H9 (cell line): ENCODE results near the gene ID4. TPM values are rescaled to one million over a fixed set of nuclear protein-coding genes. Genes with fewer than 3 reads are reported as not detected.

Experiments used
- DNase-seq: peaks from one replicate; pipeline ENCODE4 v3.0.0-alpha.2; 2017
- H2AFZ ChIP-seq: one replicate; pipeline ENCODE4 v1.6.1; 2013; ENCODE audit warnings: mild to moderate bottlenecking, low read length, control low read depth, moderate library complexity
- H2AK5ac ChIP-seq: 2 replicates; pipeline ENCODE4 v1.6.1; 2013; ENCODE audit warnings: low read length, control low read depth, mixed read lengths; ENCODE audit not compliant: insufficient read length
- H2BK120ac ChIP-seq: one replicate; pipeline ENCODE4 v1.6.1; 2013; ENCODE audit warnings: low read depth, mild to moderate bottlenecking, low read length, control low read depth, inconsistent platforms; ENCODE audit not compliant: poor library complexity, severe bottlenecking
- H2BK12ac ChIP-seq: 2 replicates; pipeline ENCODE4 v1.6.1; 2013; ENCODE audit warnings: low read length, control low read depth, mixed read lengths, low read depth; ENCODE audit not compliant: insufficient read length
- H2BK15ac ChIP-seq: 2 replicates; pipeline ENCODE4 v1.6.1; 2013; ENCODE audit warnings: low read depth, low read length, control low read depth
- H2BK20ac ChIP-seq: one replicate; pipeline ENCODE4 v1.6.1; 2013; ENCODE audit warnings: low read depth, mild to moderate bottlenecking, low read length, control low read depth, inconsistent platforms; ENCODE audit not compliant: poor library complexity, severe bottlenecking
- H2BK5ac ChIP-seq: 2 replicates; pipeline ENCODE4 v1.6.1; 2013; ENCODE audit warnings: low read length, control low read depth, mixed read lengths; ENCODE audit not compliant: insufficient read length
- H3K14ac ChIP-seq: 2 replicates; pipeline ENCODE4 v1.6.1; 2013; ENCODE audit warnings: low read length, control low read depth; ENCODE audit not compliant: insufficient read depth
- H3K18ac ChIP-seq: 2 replicates; pipeline ENCODE4 v1.6.1; 2013; ENCODE audit warnings: low read depth, mild to moderate bottlenecking, mixed read lengths, low read length, control low read depth; ENCODE audit not compliant: insufficient read length
- H3K23ac ChIP-seq: 2 replicates; pipeline ENCODE4 v1.6.1; 2013; ENCODE audit warnings: low read length, control low read depth, mixed read lengths, low read depth; ENCODE audit not compliant: insufficient read length
- H3K23me2 ChIP-seq: 2 replicates; pipeline ENCODE4 v1.6.1; 2013; ENCODE audit warnings: low read depth, mild to moderate bottlenecking, mixed read lengths, low read length, control low read depth; ENCODE audit not compliant: insufficient read length, poor library complexity, severe bottlenecking
- H3K27ac ChIP-seq: 2 replicates; pipeline ENCODE4 v1.5.1; 2013; ENCODE audit warnings: low read length, control low read depth, mixed read lengths, low read depth; ENCODE audit not compliant: insufficient read length
- H3K27me3 ChIP-seq: 2 replicates; pipeline ENCODE4 v1.6.1; 2013; ENCODE audit warnings: low read length, control low read depth, inconsistent platforms; ENCODE audit not compliant: insufficient read depth
- H3K4ac ChIP-seq: 2 replicates; pipeline ENCODE4 v1.6.1; 2013; ENCODE audit warnings: low read depth, mild to moderate bottlenecking, control low read depth, inconsistent platforms, low read length, moderate library complexity
- H3K4me1 ChIP-seq: 2 replicates; pipeline ENCODE4 v1.6.1; 2013; ENCODE audit warnings: low read length, control low read depth, inconsistent platforms; ENCODE audit not compliant: insufficient read depth
- H3K4me2 ChIP-seq: 2 replicates; pipeline ENCODE4 v1.6.1; 2013; ENCODE audit warnings: low read length, control low read depth, mixed read lengths; ENCODE audit not compliant: insufficient read length, insufficient read depth
- H3K56ac ChIP-seq: 2 replicates; pipeline ENCODE4 v1.6.1; 2013; ENCODE audit warnings: low read depth, mild to moderate bottlenecking, mixed read lengths, low read length, control low read depth; ENCODE audit not compliant: insufficient read length
- H3K79me1 ChIP-seq: 2 replicates; pipeline ENCODE4 v1.6.1; 2013; ENCODE audit warnings: low read depth, mild to moderate bottlenecking, moderate library complexity, low read length, control low read depth, inconsistent platforms; ENCODE audit not compliant: insufficient read depth, poor library complexity, severe bottlenecking
- H3K79me2 ChIP-seq: 2 replicates; pipeline ENCODE4 v1.6.1; 2013; ENCODE audit warnings: low read length, control low read depth, inconsistent platforms; ENCODE audit not compliant: insufficient read depth
- H3K9ac ChIP-seq: 2 replicates; pipeline ENCODE4 v1.6.1; 2013; ENCODE audit warnings: low read length, control low read depth, mixed read lengths; ENCODE audit not compliant: insufficient read length; ENCODE audit errors: extremely low read depth
- H3K9me3 ChIP-seq: one replicate; pipeline ENCODE4 v1.6.1; 2013; ENCODE audit warnings: low read depth, low read length, inconsistent platforms; ENCODE audit not compliant: control insufficient read depth
- H3T11ph ChIP-seq: one replicate; pipeline ENCODE4 v1.6.1; 2013; ENCODE audit warnings: mild to moderate bottlenecking, low read length, control low read depth, inconsistent platforms
- H4K20me1 ChIP-seq: one replicate; pipeline ENCODE4 v1.6.1; 2013; ENCODE audit not compliant: control insufficient read depth, insufficient read length, insufficient read depth
- H4K5ac ChIP-seq: 2 replicates; pipeline ENCODE4 v1.6.1; 2013; ENCODE audit warnings: low read depth, mild to moderate bottlenecking, mixed read lengths, low read length, control low read depth; ENCODE audit not compliant: insufficient read length
- H4K8ac ChIP-seq: replicated peaks from 2 replicates; pipeline ENCODE4 v1.6.1; 2013; ENCODE audit warnings: low read length, control low read depth, mixed read lengths, low read depth; ENCODE audit not compliant: insufficient read length
- H4K91ac ChIP-seq: 2 replicates; pipeline ENCODE4 v1.6.1; 2013; ENCODE audit warnings: low read depth, mild to moderate bottlenecking, moderate library complexity, mixed read lengths, low read length, control low read depth; ENCODE audit not compliant: insufficient read length
- H3K27ac Mint-ChIP-seq, 3 experiments: 2 replicates in 2 of 3; 3 replicates in 1 of 3; pipeline ENCODE4 v1.8.0; 2020 to 2021; ENCODE audit warnings: mixed read lengths in 3 of 3, mild to moderate bottlenecking in 1 of 3, moderate library complexity in 1 of 3
- H3K27me3 Mint-ChIP-seq: 2 replicates; pipeline ENCODE4 v1.8.0; 2021; ENCODE audit warnings: low read depth, mild to moderate bottlenecking, moderate library complexity, mixed read lengths
- H3K36me3 Mint-ChIP-seq, 3 experiments: 2 replicates in 2 of 3; 3 replicates in 1 of 3; pipeline ENCODE4 v1.8.0; 2020 to 2021; ENCODE audit warnings: low read depth in 3 of 3, mixed read lengths in 3 of 3; ENCODE audit not compliant: insufficient read depth in 1 of 3
- H3K4me1 Mint-ChIP-seq, 2 experiments: 2 replicates each; pipeline ENCODE4 v1.8.0; 2020; ENCODE audit warnings: mixed read lengths in 2 of 2
- H3K4me3 Mint-ChIP-seq, 2 experiments: 2 replicates in 1 of 2; 3 replicates in 1 of 2; pipeline ENCODE4 v1.8.0; 2020 to 2021; ENCODE audit warnings: mild to moderate bottlenecking in 2 of 2, mixed read lengths in 2 of 2, moderate library complexity in 1 of 2
- H3K9me3 Mint-ChIP-seq, 2 experiments: 2 replicates in 1 of 2; 3 replicates in 1 of 2; pipeline ENCODE4 v1.8.0; 2020; ENCODE audit warnings: mild to moderate bottlenecking in 2 of 2, mixed read lengths in 2 of 2, moderate library complexity in 1 of 2
- WGBS: extraction: QIAGEN DNeasy Blood & Tissue Kit; methylation state at CpG from one replicate; pipeline ENCODE4 v1.1.7; 2013; ENCODE audit warnings: missing lambda C conversion rate, low lambda C conversion rate, mixed read lengths; ENCODE audit not compliant: insufficient read length; ENCODE audit errors: extremely low coverage; 5-methylcytosine and 5-hydroxymethylcytosine counted together
- total RNA-seq: library from RNA; stranded (reverse); gene quantifications from 2 replicates; pipeline ENCODE4 v1.2.1, GENCODE V29; 2021
- TF ChIP-seq, protein P1 (sequence below): fragments of 200-600 bp; sonication (generic); conservative IDR thresholded peaks from 3 replicates; pipeline ENCODE4 v1.8.0; 2021; ENCODE audit warnings: antibody characterized with exemption, mild to moderate bottlenecking

The ID4 gene
- total RNA-seq, 1 experiment from 2014 or later: 14.0 TPM

DNA sequence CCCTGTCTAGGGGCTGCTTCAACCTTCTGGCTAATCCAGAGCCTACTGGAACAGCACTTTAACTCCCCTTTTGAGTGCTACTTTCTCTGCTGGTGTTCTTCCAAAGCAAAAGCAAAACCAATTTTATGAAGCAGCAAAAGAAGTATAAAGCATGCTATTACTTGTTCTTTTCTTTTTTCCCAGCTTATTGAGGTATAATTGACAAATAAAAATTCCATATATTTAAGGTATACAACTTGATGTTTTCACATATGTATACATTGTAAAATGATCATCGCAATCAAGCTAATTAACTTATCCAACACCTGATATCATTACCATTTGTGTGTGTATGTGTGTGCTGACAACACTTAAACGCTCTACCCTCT, 14.9 kb downstream of the ID4 start:
- no peak overlapping the region for H3T11ph ChIP-seq
- no peak overlapping the region for H2BK15ac ChIP-seq
- no peaks in the 10 kb centered on the region for H4K20me1 ChIP-seq
- H2BK20ac ChIP-seq: no peak overlapping the region
- DNase-seq: no peak
- no peak overlapping the region for H4K5ac ChIP-seq
- H3K27ac ChIP-seq: no peak overlapping the region
- no peak overlapping the region for H3K14ac ChIP-seq
- no peak overlapping the region for H4K91ac ChIP-seq
- H3K79me1 ChIP-seq: no peaks in the 10 kb centered on the region
- H3K18ac ChIP-seq: no peak overlapping the region
- TF ChIP-seq, protein P1, sequence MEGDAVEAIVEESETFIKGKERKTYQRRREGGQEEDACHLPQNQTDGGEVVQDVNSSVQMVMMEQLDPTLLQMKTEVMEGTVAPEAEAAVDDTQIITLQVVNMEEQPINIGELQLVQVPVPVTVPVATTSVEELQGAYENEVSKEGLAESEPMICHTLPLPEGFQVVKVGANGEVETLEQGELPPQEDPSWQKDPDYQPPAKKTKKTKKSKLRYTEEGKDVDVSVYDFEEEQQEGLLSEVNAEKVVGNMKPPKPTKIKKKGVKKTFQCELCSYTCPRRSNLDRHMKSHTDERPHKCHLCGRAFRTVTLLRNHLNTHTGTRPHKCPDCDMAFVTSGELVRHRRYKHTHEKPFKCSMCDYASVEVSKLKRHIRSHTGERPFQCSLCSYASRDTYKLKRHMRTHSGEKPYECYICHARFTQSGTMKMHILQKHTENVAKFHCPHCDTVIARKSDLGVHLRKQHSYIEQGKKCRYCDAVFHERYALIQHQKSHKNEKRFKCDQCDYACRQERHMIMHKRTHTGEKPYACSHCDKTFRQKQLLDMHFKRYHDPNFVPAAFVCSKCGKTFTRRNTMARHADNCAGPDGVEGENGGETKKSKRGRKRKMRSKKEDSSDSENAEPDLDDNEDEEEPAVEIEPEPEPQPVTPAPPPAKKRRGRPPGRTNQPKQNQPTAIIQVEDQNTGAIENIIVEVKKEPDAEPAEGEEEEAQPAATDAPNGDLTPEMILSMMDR: no peak
- no peak overlapping the region for H4K8ac ChIP-seq
- no peak overlapping the region for H2BK5ac ChIP-seq
- no peak overlapping the region for H2BK12ac ChIP-seq
- H3K23me2 ChIP-seq: no peaks in the 10 kb centered on the region
- H3K9me3 ChIP-seq: no peaks in the 10 kb centered on the region
- no CpG with 5 or more reads among the region's 2 CpGs for WGBS
- no peak overlapping the region for H2AFZ ChIP-seq
- H3K4me1 Mint-ChIP-seq: peaks cover 9 to 10% of the 10 kb centered on the region in 2 experiments
- no peak overlapping the region for H3K4ac ChIP-seq
- no peak overlapping the region for H3K27ac Mint-ChIP-seq
- H3K27me3 ChIP-seq: no peaks in the 10 kb centered on the region
- no peak overlapping the region for H3K23ac ChIP-seq
- no peak overlapping the region for H3K9ac ChIP-seq
- H3K56ac ChIP-seq: no peak overlapping the region
- no peak overlapping the region for H3K4me2 ChIP-seq
- H2BK120ac ChIP-seq: no peak overlapping the region
- H3K36me3 Mint-ChIP-seq: 0 out of 7 replicates have a peak, but pooled peaks cover 0 to 5% (median 0%) of the 10 kb centered on the region in 3 experiments
- no peaks in the 10 kb centered on the region for H3K27me3 Mint-ChIP-seq
- no peak overlapping the region for H3K4me3 Mint-ChIP-seq
- peaks cover 4% of the 10 kb centered on the region; the same call in 1 of the 2 replicates for H3K4me1 ChIP-seq
- no peaks in the 10 kb centered on the region for H3K9me3 Mint-ChIP-seq
- H3K79me2 ChIP-seq: no peaks in the 10 kb centered on the region
- no peak overlapping the region for H2AK5ac ChIP-seq
